Measurements from ENCODE around the gene GBA2.

The GBA2 gene

DNA sequence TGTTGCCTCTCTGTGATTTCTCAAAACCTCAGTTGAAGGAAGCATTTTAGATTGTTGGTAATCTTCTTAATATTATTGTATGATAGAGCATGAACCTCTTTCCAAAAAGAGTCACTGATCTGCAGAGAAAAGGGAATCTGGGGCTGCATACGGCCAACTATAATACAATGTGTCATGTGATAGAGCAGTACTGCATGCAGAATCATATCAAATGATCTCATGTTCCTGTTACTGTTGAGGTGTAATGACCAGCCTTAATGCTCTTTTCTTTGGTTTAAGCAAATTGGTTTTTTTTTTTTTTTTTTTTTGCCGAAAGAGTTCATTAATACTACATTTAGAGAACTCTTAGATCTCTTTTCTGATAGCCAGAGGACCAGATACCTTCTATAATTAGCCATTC lies 18.0 kb upstream of the GBA2 start:
- DNase-seq (ENCODE audit: low spot score), result no peak

DNA sequence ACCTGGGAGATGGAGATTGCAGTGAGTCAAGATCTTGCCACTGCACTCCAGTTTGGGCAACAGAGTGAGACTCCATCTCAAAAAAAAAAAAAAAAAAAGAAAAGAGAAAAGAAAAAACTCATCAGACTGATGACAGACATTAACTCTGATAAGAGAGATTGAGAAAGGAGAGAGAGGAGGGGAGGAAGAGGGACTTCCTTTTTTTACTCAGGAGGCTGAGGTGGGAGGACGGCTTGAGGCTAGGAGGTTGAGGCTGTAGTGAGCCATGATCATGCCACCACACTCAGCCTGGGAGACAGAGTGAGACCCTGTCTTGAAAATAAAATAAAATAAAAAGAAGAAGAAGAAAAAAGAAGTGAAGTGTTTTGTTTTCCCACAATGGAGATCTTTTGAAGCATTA lies 14.8 kb upstream of the GBA2 start:
- DNase-seq (ENCODE audit: low spot score), result no peak

DNA sequence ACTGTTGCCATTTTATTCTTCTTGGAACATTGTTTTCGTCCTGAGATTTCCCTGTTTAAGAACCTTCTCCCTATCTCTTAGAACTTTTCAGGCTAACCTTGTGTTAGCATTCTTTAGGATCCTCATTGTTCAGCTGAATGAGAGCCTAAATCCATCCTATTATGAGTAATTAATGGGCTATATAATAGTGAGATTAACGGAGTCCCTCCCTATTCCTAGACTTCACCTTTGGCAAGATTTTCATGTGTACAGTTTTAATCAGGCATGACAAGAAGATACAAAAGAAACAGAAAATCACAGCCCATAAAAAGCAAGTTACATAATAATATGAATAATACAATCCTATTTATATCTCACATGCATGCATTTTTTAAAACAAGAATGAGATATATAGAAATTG lies 14.2 kb upstream of the GBA2 start:
- no peak for DNase-seq (ENCODE audit: low spot score)

DNA sequence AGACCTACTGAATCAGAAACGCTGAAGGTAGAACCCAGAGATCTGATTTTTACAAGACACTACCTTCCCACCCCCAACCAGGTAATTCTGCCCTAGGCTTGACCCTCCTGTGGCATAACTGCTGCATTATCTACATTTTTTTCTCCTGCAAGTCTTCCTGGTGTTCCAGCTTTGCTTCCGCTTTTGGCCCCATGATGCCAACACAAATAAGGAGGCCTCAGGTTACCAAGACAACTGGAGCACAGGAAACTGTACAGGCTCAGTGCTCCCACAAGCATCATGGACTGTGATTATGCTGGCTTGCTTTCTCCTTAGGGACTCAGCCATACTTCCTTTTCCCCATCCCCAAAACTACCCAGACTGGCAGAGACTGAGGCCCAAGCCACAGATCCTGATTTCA lies 11.6 kb upstream of the GBA2 start:
- DNase-seq (ENCODE audit: low spot score), result no peak

DNA sequence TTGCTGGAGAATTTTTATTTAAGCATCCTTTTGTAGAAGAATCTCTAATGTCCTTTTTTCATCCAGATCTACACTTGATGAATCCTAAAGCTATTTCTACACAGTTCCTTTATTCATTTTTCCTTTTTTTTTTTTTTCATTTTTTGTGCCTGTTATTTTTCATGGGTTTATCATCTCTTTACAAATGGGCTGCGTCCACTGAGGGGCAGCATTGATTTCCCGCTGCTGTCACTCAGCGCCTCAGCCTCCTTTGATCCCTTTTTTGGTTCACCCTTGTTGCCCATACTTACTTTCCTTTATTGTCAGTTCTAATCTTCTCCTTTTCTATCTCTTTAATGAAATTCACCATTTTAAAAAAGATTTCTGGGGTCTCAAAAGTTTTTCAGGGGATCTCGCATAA lies 10.8 kb upstream of the GBA2 start:
- DNase-seq (ENCODE audit: low spot score), result no peak

DNA sequence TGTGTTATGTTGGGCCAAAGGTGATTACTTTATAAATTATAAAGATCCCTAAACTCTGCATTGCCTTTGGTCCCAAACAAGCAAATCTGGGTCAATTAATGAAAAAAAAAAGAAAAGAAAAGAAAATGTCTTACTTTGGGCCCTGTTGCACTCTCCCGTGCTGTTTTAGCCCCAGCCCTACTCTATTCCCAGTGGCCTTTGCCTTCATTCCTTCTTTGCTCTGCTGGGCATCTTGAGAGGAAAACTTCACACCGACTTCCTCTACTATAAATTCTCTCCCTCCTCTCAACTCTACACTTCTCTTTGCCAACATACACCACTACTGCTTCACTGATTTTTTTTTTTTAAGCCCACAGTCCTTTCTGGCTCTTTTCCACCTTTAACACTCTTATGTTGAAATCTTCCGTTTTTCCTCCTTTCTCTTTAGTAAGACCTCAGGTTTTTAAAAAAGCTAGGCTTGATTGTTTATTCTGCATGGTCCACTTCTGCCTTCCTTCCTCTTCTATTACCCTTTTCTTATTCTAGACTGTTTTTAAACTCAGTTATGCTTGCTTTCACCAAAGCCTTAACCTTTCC lies 9.5 kb upstream of the GBA2 start:
- no peak for DNase-seq (ENCODE audit: low spot score)

DNA sequence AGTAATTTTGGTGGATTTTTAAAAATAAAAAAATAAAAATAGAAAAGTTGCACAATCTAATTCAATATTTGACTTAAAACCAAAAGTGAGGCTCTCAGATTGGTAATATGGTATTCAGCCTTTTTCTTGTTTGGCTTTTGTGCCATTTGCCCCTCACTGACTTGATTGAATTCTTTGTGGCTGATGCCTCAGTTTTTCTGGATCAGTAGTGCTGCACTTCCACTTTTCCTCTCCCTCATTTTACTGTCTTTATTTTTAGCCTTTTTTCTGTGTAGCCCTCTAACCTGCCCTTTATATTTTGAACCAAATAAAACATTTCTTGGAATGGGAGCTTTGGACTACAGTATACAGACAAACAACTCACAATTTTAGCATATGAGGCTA lies 8.9 kb upstream of the GBA2 start:
- DNase-seq (ENCODE audit: low spot score), result no peak

DNA sequence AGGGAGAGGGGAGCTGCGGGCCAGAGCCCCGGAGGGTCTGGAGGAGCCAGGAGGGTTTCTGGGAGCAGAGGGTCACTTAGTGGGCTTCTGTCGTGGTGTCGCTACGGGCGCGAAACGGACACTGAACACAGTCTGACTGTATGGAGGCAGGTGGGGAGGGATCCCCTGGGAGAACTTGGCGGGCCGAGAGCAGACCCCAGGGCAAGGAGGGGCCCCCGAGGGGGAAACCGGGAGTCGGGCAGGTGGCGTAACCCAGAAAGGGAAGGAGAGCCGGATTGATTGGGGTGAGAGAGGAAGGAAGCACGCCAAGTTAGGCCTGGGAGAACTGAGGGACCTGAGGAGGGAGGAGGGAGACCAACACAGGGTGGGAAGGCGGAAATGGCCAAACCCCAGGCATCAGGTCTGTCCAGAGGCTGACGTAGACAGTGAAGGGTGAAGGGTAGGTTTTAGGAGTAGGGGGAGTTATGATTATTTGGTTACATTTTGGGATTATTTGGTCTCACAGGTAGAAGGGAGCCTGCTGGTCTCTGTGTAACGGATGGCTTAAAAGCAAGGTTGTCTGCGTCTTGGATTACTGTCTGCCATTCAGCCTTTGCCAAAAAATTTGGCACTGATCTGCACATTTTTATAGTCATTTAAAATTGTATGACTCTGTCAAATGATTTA lies 8.3 kb upstream of the GBA2 start:
- no peak for DNase-seq (ENCODE audit: low spot score)

DNA sequence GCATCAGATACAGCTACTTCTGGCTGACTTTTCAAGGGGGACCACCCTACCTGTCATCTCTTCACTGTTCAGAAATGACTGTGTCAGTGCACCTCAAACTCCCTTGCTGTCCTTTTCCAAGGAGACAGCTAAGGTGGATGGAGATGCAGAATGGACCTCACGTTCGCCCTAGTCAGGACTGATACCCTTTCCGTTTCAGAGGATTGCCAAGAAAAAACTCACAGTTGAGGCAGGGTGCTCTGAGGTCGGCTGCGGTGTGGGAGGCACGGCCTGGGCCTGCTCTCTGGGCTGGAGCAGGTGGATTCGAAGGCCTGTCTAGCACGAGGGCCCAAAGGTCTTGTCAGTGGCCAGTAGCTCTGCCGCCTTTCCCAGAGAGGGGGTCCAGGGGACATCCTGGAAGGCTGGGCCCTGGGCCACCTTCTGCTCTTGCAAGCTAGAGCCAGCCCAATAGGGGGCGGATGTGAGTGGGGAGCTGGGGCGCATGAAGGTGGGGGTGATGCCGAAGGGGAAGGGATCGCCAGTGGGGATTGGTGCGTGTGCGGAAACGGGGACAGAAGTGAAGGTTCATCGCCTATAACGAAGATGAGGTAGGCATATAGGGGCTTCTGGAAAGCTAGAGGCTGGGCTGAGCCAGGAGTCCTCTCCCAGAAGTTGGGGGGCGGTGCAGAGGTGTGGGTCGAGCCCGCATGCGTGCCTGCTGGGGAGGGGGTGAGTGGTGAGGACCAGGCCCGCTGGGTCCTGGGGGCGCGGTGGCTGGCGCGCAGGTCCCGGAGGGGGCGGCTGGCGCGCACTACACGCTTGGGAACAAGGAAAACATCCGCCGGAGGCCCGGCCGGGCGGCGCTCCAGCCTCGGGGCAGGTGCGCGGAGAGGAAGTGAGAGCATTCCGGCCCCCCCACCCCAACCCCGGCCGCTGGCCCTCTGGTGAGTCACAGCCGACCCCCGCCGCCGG lies 7.5 kb upstream of the GBA2 start:
- DNase-seq (ENCODE audit: low spot score), result peak; percentile 45

DNA sequence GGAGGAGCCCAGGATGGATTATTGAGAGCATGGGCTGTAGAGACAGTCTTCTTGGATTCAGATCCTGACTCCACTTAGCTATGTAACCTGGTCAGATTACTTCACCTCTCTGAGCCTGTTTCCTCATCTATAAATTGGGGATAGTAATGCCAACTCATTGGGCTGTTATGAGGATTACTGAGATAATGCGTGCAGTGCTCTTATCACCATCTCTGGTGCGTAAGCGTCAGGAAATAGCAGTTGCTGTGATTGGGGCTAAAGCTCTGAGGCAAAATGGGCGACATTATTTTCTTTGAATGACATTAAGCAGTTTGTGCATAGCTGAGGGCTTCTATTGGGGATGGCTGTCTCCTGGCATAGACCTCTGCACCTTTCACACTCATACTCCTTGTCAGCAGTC lies 6.0 kb upstream of the GBA2 start:
- DNase-seq (ENCODE audit: low spot score), result no peak

DNA sequence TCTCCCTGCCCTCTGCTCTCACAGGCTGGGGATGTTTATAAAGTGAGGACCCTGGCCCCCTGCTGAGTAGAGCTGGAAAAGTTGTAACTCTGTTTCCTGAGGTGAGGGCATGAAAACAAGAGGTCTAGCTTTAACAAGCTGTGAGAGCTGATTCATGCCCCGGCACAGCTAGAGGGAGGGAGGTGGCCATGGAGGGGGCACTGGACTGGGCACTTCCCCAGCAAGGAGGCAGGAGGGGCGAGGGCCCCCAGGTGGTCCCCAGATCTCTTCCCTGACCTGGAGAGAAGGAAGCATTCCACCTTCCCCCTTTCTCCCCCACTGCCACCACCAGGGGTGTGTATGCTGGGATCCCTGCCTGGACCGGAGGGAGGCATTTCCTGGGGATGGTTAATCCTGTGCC lies 5.2 kb upstream of the GBA2 start, which contains the start of gene MSMP:
TSS of gene MSMP (minus strand) at position 13 of the 400 bp plus-strand sequence. CDS start 147 bp downstream, outside the sequence.
- no peak for DNase-seq (ENCODE audit: low spot score)

DNA sequence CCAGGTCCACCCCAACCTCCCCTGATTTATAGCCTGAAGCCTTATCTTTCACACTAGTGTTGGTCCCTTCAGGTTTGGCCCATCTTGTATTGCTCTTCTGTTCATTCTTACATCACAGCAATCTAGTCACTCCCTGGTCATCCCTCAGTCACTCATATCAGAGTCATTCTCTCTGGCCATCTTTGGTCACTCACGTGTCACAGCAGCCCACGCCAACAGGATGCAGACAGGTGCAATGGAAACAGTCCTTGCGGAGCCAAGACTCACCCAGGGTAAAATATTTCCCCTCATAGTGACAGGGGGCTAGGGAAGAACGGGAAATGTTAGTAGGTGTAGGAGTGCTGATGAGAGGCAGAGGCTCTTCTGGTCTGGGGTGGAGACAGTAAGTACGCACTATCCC lies 4.4 kb upstream of the GBA2 start:
- no peak for DNase-seq (ENCODE audit: low spot score)

DNA sequence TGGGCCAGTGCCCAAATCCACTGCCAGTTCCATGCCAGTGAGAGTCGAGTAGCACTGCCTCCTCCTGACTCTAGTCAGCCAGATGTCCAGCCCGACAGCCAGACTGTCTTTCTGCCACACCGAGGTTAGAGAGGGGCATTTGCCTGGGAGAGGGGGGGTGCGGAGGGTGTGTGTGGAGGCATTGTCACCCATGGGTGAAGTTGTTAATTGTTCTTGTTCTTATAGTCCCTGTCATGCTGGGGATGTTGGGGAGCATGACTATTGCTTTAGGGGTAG lies 1.2 kb upstream of the GBA2 start:
- no peak for DNase-seq (ENCODE audit: low spot score)

DNA sequence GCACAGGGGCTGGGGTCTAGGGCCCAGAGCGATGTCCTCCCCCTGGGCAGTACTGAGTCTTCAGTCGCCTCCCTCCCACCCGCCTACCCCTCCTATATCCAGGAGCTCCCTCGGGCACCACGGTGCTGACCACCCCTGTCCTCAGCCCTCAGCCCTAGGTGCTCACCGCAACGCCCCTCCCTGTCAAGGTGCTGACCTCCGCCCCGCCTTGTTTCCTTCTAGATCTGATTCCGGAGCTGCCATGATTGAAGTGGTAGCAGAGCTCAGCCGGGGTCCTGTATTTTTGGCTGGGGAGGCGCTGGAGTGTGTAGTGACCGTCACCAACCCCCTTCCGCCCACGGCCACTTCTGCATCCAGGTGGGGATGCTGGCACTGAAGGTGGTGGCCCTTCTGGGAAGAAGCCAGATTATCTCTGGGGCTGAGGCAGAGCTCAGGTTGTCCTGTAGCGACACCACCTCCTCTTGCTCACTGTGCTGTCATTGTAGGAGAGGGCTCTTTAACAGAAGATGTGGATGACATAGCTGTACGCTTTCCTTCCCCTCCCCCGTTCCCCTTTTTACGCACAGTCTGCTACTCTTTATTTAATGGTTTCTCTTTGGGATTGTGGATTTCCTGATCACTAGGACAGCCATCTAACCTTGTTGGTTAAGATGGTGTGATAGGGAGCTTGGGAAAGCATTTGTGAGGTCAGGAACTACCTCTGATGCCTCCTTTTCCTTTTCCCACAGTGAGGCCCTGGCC lies 657 bp upstream of the GBA2 start:
- DNase-seq (ENCODE audit: low spot score), result no peak

DNA sequence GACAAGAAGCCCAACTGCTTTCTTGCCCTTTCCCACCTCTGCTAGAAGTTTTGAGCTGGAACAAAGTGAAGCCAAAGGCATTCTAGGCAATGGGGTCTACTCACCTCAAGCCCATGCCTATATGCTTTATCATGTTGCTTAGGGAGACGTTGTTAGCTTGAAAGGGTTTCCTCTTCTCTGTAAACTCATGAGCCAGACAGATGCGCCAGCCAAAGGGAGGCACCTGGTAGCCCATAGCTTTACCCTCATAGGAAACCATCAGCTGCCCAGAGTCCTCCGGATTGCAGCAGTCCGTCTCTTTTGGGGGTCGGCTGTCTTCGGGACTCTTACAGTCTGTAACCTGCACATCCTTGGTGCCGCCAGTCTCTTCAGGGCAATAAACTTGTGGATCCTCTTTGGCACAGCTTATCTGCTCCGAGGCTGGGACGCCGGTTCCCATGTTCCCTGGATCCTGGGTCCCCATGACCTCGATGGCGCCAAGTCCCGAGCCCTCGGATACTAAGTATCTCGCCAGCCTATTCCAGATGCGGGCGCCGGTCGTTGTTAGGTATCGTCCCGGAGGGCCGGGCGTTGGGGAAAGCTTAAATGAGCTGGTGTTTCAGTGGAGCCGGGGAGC lies 678 bp downstream of the GBA2 start:
- no peak for DNase-seq (ENCODE audit: low spot score)

DNA sequence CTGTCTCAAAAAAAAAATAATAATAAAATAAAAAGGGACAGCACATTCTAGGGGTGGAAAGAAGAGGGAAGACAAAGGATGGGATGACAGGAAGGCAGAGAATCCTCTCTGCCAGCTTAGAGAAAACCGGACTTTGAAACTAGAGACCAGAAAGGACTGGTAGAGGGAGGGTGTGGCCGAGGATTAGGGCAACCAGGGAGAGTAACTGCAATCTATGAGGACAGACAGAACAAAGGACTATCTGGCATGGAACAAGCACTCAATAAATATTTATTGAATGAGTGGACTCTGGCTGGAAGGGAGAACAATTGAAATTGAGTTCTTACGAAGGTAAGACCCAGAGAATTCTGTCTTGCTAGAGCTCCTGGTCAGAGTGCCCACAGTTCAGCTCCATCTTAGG lies 2.4 kb downstream of the GBA2 start:
- no peak for DNase-seq (ENCODE audit: low spot score)

DNA sequence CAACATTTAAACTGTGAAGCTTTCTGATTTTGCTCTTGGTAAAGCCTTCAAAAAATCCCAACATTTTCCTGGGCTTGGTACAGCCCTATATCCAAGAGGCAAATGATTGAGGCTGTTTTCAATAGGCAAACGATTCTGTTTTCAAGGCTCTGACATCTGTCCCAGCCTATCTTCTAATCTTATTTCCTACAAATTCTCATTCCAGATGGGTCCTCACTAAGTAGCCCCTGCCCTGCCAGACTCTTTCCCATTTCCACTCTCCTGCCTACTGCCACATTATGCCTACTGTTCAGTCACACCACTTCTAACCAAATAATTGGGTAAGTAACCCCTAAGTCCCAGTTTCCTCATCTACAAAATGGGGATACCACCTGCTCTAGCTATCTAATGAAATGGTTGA lies 3.5 kb downstream of the GBA2 start:
- no peak for DNase-seq (ENCODE audit: low spot score)

DNA sequence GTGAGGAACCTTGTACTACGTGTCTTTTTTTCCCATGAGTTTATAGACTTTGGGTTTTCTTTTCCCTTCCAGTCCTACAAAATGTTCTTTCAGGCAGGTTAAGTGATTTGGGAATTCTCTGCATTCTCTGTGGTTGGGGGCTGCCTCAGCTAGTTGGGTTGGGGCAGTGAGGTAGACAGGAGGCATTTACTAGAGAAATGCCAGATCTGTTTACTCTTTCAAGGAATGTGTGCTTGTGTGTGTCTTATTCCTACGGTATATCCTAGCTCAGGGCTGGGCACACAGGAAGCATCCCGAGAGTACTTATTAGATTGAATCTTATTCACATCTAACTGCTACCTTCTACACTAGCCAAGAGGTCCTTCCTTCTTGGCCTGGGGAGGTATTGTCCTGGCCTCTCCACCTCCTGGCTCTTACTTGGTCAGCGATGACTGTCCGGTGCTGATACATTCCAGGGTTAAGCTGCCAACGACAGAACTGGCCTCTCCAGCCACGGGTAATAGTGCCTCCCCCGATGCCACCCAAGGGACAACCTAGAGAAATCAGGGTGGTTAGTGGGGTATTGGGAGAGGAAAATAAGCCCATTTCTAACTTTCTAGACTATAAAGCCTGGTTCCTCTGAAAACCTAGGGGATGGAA lies 5.0 kb downstream of the GBA2 start:
- no peak for DNase-seq (ENCODE audit: low spot score)

DNA sequence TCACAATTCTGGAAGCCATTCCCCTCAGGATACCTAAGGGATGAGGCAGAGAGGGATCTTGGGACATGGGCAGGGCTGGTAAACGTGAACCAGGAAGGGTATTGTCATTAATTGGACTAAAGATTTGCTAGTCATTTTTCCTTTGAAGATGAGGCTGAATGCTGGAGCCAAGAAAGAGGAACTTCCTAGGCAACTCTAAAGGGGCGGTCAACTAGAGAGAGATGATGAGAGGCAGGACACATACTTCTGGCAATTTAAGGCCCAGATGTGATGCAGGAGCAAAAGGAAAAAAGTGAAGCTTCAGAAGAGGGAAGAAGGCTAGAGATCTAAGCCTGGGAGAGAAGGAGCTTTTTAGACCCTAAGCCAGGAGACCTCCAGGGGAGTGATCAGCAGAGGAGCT lies 5.6 kb downstream of the GBA2 start:
- no peak for DNase-seq (ENCODE audit: low spot score)

DNA sequence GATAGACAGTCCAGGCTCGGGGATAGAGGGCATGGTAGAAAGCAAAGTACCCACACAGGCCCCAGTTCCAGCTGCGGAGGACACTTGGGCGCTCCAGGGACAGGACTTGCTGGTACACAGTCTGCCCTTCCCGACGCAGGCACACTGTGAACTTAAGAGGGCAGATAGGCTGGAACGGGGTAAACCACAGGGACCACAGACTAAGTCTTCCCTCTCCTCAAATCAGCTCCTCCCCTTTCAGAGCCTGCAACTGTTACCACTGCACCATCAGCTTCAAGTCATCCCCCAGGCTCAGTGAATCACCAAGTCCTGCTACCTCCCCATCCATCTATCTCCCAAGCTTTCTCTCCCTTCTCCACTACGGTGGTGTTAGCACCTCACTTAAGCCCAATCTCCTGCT lies 7.3 kb downstream of the GBA2 start:
- no peak for DNase-seq (ENCODE audit: low spot score)

DNA sequence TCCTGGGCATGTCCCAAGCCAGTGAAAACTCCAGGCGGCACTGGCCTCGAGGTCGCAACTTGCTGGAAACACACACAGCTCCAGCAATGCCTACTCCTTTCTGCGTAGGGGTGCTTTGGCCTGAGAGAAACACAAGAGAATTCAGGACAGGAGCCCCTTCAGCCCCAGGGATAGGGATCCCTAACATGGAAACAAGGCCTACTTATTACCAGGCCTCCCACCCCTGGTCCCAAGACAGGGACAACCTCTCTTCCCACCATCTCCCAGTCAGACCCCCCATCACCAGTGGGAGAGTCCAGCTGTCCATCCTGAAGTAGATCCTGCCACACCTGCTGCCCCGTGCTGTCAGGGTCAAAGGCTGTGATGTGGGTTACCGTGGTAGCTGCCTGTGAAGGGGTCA lies 8.8 kb downstream of the GBA2 start:
- DNase-seq (ENCODE audit: low spot score), result no peak

DNA sequence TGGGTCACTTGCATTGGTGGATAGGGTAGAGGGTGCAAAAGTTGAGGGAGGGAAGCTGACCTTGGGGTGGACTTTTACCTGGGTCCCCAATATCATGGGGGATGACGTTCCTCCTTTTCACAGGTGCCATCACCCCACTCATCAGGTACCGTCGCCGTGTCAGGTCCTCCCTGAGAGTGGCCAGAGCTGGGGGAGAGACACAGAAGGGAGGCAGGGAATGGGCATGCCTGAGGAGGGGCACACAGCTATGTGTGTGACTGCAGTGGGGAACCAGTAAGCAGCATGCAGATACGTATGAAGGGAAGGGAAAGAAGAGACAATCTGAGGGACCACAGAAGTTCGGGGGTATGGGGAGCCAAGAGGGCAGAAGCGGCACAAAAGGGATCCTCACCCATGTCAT lies 10.1 kb downstream of the GBA2 start:
- no peak for DNase-seq (ENCODE audit: low spot score)

Data from globus pallidus (tissue), 1 donor.